Calu3 (cell line): ENCODE data around the gene ECPAS. TPM values are rescaled to one million over a fixed set of nuclear protein-coding genes. Genes with fewer than 3 reads are reported as not detected.
A peak's percentile ranks its signal among the peaks of the same experiment; 100 is the strongest.

Experiments
- BruUV-seq: library from RNA; stranded (reverse); fragments of 400-500 nt; replicated peaks from 2 replicates; lab custom pipeline; 2021; lab: Mats Ljungman, UMichigan
- CTCF ChIA-PET: fragments of 300-600 bp; sonication (Branson Sonifier 250); formaldehyde crosslinking; loops from one replicate; lab custom pipeline; 2022; ENCODE audit warnings: antibody characterized with exemption; lab: Charles Lee
- DNase-seq: peaks from one replicate; pipeline ENCODE4 v3.0.0; 2022
- H3K27ac Mint-ChIP-seq: one replicate; pipeline ENCODE4 v1.8.0; 2022; ENCODE audit warnings: mixed read lengths; ENCODE audit not compliant: unreplicated experiment
- H3K27me3 Mint-ChIP-seq: one replicate; pipeline ENCODE4 v1.8.0; 2022; ENCODE audit warnings: mixed read lengths; ENCODE audit not compliant: unreplicated experiment
- H3K36me3 Mint-ChIP-seq: one replicate; pipeline ENCODE4 v1.8.0; 2022; ENCODE audit warnings: mild to moderate bottlenecking, moderate library complexity, mixed read lengths; ENCODE audit not compliant: insufficient read depth, unreplicated experiment
- H3K4me1 Mint-ChIP-seq: one replicate; pipeline ENCODE4 v1.8.0; 2022; ENCODE audit warnings: mild to moderate bottlenecking, low read depth, mixed read lengths; ENCODE audit not compliant: unreplicated experiment
- H3K4me3 Mint-ChIP-seq: one replicate; pipeline ENCODE4 v1.8.0; 2022; ENCODE audit warnings: mild to moderate bottlenecking, low read depth, moderate library complexity, mixed read lengths; ENCODE audit not compliant: unreplicated experiment
- H3K9me3 Mint-ChIP-seq: one replicate; pipeline ENCODE4 v1.8.0; 2022; ENCODE audit warnings: low read depth, mixed read lengths; ENCODE audit not compliant: unreplicated experiment
- intact Hi-C: fragments of 100-400 bp; cut with micrococcal nuclease; formaldehyde crosslinking; loops from one replicate; pipeline ENCODE4 v1.10.0; 2022; ENCODE audit not compliant: unreplicated experiment
- total RNA-seq: library from RNA; stranded (reverse); gene quantifications from 2 replicates; pipeline ENCODE4 v1.2.3, GENCODE V29; 2022
- TF ChIP-seq, protein P1 (sequence below): fragments of 200-600 bp; IDR thresholded peaks from one replicate; pipeline ENCODE4 v1.8.0; 2022; ENCODE audit warnings: antibody characterized with exemption; ENCODE audit not compliant: unreplicated experiment

Gene ECPAS
- total RNA-seq, 1 experiment from 2014 or later, result 57.8 TPM

DNA sequence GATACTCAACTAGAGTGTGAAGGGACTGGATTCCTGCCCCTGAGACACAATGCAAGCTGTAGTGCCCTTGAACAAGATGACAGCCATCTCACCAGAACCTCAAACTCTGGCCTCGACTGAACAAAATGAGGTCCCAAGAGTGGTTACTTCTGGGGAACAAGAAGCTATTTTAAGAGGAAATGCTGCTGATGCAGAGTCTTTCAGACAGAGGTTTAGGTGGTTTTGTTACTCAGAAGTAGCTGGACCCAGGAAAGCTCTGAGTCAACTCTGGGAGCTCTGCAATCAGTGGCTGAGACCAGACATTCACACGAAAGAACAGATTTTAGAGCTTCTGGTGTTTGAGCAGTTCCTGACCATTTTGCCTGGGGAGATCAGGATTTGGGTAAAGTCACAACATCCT, 43.2 kb upstream of the ECPAS start:
- H3K27ac Mint-ChIP-seq, result no peak overlapping the region
- H3K4me1 Mint-ChIP-seq, result peaks cover 7% of the 10 kb centered on the region
- no peaks in the 10 kb centered on the region for H3K36me3 Mint-ChIP-seq
- intact Hi-C loops, result no loop called here
- TF ChIP-seq, protein P1, sequence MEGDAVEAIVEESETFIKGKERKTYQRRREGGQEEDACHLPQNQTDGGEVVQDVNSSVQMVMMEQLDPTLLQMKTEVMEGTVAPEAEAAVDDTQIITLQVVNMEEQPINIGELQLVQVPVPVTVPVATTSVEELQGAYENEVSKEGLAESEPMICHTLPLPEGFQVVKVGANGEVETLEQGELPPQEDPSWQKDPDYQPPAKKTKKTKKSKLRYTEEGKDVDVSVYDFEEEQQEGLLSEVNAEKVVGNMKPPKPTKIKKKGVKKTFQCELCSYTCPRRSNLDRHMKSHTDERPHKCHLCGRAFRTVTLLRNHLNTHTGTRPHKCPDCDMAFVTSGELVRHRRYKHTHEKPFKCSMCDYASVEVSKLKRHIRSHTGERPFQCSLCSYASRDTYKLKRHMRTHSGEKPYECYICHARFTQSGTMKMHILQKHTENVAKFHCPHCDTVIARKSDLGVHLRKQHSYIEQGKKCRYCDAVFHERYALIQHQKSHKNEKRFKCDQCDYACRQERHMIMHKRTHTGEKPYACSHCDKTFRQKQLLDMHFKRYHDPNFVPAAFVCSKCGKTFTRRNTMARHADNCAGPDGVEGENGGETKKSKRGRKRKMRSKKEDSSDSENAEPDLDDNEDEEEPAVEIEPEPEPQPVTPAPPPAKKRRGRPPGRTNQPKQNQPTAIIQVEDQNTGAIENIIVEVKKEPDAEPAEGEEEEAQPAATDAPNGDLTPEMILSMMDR, result no peak
- no peak for DNase-seq
- H3K9me3 Mint-ChIP-seq, result peaks cover 12% of the 10 kb centered on the region
- H3K27me3 Mint-ChIP-seq, result peaks cover 20% of the 10 kb centered on the region
- H3K4me3 Mint-ChIP-seq, result no peak overlapping the region
- CTCF ChIA-PET, result no interaction called here
- no TSS peak for BruUV-seq

DNA sequence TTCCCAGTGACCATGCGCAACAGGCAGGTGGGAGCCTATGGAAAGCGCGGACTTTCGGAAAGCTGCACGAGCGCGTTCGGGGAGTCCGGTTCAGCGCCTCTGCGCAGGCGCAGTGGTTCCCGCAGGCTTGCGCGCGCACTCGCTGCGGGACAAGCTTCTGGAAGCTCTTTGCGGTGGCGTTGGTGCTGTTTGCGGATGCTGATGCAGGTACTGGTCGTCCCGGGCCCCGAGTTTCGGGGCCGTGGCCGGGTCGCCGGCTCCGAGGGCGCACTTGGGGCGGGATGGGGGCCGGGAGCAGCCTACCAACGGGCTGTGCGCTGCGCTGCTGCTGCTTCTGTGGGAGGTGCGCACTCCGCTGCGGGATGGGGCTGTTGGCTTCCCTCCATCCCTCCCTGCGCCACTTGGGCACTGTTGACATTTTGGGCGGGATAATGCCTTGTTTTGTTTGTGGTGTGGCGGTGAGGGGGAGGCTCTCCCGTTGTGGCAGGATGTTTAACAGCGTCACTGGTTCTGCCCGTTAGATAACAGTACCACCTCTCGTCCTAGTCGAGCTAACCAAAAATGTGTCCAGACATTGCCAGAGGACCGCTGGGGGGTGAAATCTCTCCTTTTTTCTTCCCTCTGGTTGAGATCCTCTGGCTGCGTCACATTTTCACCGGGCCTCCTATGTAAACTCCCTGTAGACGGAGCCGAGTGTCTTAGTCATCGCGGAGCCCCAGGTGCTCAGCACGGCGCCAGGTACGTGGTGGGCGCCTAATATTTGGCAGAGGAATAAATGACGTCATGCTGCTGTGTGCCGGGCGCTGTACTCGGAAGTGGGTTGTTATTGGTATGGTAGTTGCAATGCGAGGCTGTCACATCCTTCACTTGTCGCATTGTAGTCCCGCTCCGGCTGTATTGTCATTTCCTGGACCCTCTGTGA, 41.1 kb upstream of the ECPAS start, which contains the start of gene ZNF483:
TSS of gene ZNF483 (plus strand) at position 124 of the 922 bp plus-strand sequence. CDS start 2,217 bp downstream, outside the sequence.
- H3K27me3 Mint-ChIP-seq, result peaks cover 20% of the 10 kb centered on the region
- H3K9me3 Mint-ChIP-seq, result peaks cover 12% of the 10 kb centered on the region
- peak within 1 kb of the TSS; percentile 63 for H3K4me3 Mint-ChIP-seq
- TF ChIP-seq, protein P1, result no peak
- DNase-seq, result peak; percentile 28
- no TSS peak for BruUV-seq
- intact Hi-C loops, result no loop called here
- CTCF ChIA-PET, result no interaction called here
- H3K36me3 Mint-ChIP-seq, result no peaks in the 10 kb centered on the region
- peaks cover 7% of the 10 kb centered on the region for H3K4me1 Mint-ChIP-seq
- no peak within 1 kb of the TSS for H3K27ac Mint-ChIP-seq

DNA sequence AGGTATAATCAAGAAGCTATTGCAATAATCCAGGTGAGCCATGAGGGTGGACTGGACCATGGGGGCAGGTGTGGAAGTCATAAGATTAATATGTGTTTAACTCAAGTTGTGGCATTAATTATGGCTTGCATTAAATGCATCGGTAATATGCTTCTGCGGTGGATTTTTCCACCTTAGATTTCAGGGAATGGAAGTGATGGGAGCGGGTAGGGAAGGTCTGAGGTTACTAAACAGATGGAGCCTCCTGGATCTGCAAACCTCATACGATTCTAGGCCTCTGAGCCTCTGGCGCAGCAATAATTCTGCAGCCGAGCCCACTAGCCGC, 40.5 kb upstream of the ECPAS start:
- Mint-ChIP-seq H3K9me3 (peaks cover 15% of the 10 kb centered on the region), H3K27ac (no peak overlapping the region), H3K4me3 (no peak overlapping the region), H3K27me3 (peaks cover 20% of the 10 kb centered on the region), H3K36me3 (no peaks in the 10 kb centered on the region), H3K4me1 (peaks cover 7% of the 10 kb centered on the region)
- BruUV-seq, result no TSS peak
- CTCF ChIA-PET, result no interaction called here
- no peak for DNase-seq
- intact Hi-C loops, result no loop called here
- TF ChIP-seq, protein P1, result no peak

DNA sequence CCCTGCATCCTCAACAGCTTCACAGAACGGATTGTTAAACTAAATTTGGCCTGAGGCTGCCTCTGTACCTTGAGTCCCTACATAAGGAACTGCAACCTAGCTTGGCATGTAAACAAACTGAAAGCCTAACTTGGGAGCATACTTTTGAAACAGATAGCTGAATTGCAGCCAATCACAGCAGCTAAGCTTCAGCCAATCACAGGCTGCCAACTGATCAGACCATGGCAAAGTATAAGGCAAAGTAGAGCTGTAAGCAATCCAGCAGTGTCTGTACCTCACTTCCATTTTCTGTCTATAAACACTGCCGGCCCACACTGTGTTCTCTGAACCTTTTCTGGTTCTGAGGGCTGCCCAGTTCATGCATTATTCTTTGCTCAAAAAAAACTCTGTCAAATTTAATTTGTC, 31.9 kb upstream of the ECPAS start:
- Mint-ChIP-seq H3K4me1 (no peaks in the 10 kb centered on the region), H3K27ac (no peak overlapping the region), H3K4me3 (no peak overlapping the region), H3K36me3 (no peaks in the 10 kb centered on the region), H3K9me3 (peaks cover 8% of the 10 kb centered on the region), H3K27me3 (no peaks in the 10 kb centered on the region)
- CTCF ChIA-PET, result no interaction called here
- no TSS peak for BruUV-seq
- intact Hi-C loops, result no loop called here
- no peak for DNase-seq
- TF ChIP-seq, protein P1, result no peak
